Endothelial cell of umbilical vein (primary cell): ENCODE results near the gene CCDC40. TPM values are rescaled to one million over a fixed set of nuclear protein-coding genes. Genes with fewer than 3 reads are reported as not detected.

ENCODE experiments used
- BruUV-seq: library from RNA; stranded (reverse); fragments of 400-500 nt; replicated peaks from 2 replicates; lab custom pipeline; 2021; lab: Mats Ljungman, UMichigan
- CTCF ChIA-PET: fragments of 300-600, 350-600 bp; sonication (Branson Sonifier 250); formaldehyde crosslinking; loops from one replicate; lab custom pipeline; 2021; ENCODE audit warnings: antibody characterized with exemption, inconsistent platforms; lab: Charles Lee
- POLR2A ChIA-PET: fragments of 300-600, 350-600 bp; sonication (Branson Sonifier 250); formaldehyde crosslinking; loops from one replicate; lab custom pipeline; 2021; ENCODE audit warnings: antibody characterized with exemption, inconsistent platforms; lab: Charles Lee
- DNase-seq: peaks from one replicate; pipeline ENCODE4 v3.0.0-alpha.2; 2011; ENCODE audit warnings: low read depth, low spot score
- FAIRE-seq: peaks from 2 replicates; lab custom pipeline; 2011; peaks lifted over from hg19 to GRCh38; lab: Jason Lieb, UNC
- H2AFZ ChIP-seq: 2 replicates; pipeline ENCODE4 v1.6.0; 2012; ENCODE audit warnings: low read depth, low read length, control low read depth, inconsistent platforms
- H3K27ac ChIP-seq: 2 replicates; pipeline ENCODE4 v1.5.1; 2011; ENCODE audit warnings: low read depth, mild to moderate bottlenecking, control low read depth, low read length, moderate library complexity; ENCODE audit not compliant: insufficient read depth
- H3K27me3 ChIP-seq, 2 experiments: 2 replicates each; pipeline versions ENCODE4 v1.6.0 to v1.6.1; 2011; ENCODE audit warnings: low read length in 2 of 2, mixed read lengths in 1 of 2; ENCODE audit not compliant: control insufficient read depth in 2 of 2, insufficient read depth in 2 of 2
- H3K36me3 ChIP-seq, 2 experiments: 2 replicates in 1 of 2; 3 replicates in 1 of 2; pipeline ENCODE4 v1.5.1; 2011; ENCODE audit warnings: low read length in 2 of 2, mild to moderate bottlenecking in 1 of 2, moderate library complexity in 1 of 2; ENCODE audit not compliant: control insufficient read depth in 2 of 2, insufficient read depth in 2 of 2; ENCODE audit errors: extremely low read depth in 1 of 2
- H3K4me1 ChIP-seq: 3 replicates; pipeline ENCODE4 v1.5.1; 2011; ENCODE audit warnings: mild to moderate bottlenecking, low read length; ENCODE audit not compliant: control insufficient read depth, insufficient read depth; ENCODE audit errors: extremely low read depth
- H3K4me2 ChIP-seq: 2 replicates; pipeline ENCODE4 v1.6.1; 2011; ENCODE audit warnings: low read length, control low read depth, mixed read lengths; ENCODE audit not compliant: insufficient read depth
- H3K4me3 ChIP-seq, 3 experiments: fragments of 200-600 bp in 1 of 3; sonication (generic), shearing (Covaris generic) in 1 of 3; replicated peaks in 1 of 3; 2 replicates each; pipeline ENCODE4 v1.5.1; 2011 to 2016; ENCODE audit warnings: control low read depth in 3 of 3, low read length in 3 of 3, mild to moderate bottlenecking in 2 of 3, inconsistent platforms in 1 of 3, low read depth in 1 of 3, moderate library complexity in 1 of 3; ENCODE audit not compliant: insufficient read depth in 1 of 3
- H3K79me2 ChIP-seq: 2 replicates; pipeline ENCODE4 v1.6.0; 2012; ENCODE audit warnings: low read length, inconsistent platforms; ENCODE audit not compliant: control insufficient read depth, insufficient read depth
- H3K9ac ChIP-seq: replicated peaks from 2 replicates; pipeline ENCODE3; 2011; ENCODE audit warnings: low read length, control low read depth; ENCODE audit not compliant: insufficient read depth; ENCODE audit errors: extremely low read depth
- H3K9me1 ChIP-seq: replicated peaks from 3 replicates; pipeline ENCODE4 v1.6.0; 2011; ENCODE audit warnings: mild to moderate bottlenecking, low read length; ENCODE audit not compliant: control insufficient read depth, insufficient read depth; ENCODE audit errors: extremely low read depth
- H3K9me3 ChIP-seq: replicated peaks from 2 replicates; pipeline ENCODE4 v1.5.1; 2012; ENCODE audit warnings: low read length, inconsistent platforms; ENCODE audit not compliant: control insufficient read depth, insufficient read depth
- H4K20me1 ChIP-seq: replicated peaks from 2 replicates; pipeline ENCODE3; 2011; ENCODE audit warnings: mild to moderate bottlenecking, low read length; ENCODE audit not compliant: control insufficient read depth, insufficient read depth; ENCODE audit errors: extremely low read depth
- EZH2 ChIP-seq: IDR thresholded peaks from 2 replicates; pipeline ENCODE4 v1.6.1; 2012; ENCODE audit warnings: borderline replicate concordance, low read depth, mild to moderate bottlenecking, moderate library complexity, low read length, inconsistent platforms; ENCODE audit not compliant: severe bottlenecking
- FOS ChIP-seq: IDR thresholded peaks from 2 replicates; pipeline ENCODE4 v1.6.1; 2011; ENCODE audit warnings: mild to moderate bottlenecking, low read length, moderate library complexity, borderline replicate concordance; ENCODE audit not compliant: insufficient read depth
- GATA2 ChIP-seq: IDR thresholded peaks from 2 replicates; pipeline ENCODE4 v1.7.0; 2011; ENCODE audit warnings: low read depth, mild to moderate bottlenecking, moderate library complexity, mixed read lengths, low read length; ENCODE audit not compliant: insufficient read length, insufficient read depth
- JUN ChIP-seq: IDR thresholded peaks from 2 replicates; pipeline ENCODE4 v1.6.1; 2011; ENCODE audit warnings: borderline replicate concordance, low read depth; ENCODE audit not compliant: insufficient read length, insufficient read depth
- MYC ChIP-seq: IDR thresholded peaks from one replicate; pipeline ENCODE4 v1.6.1; 2011; ENCODE audit warnings: mild to moderate bottlenecking, low read depth, low read length
- POLR2A ChIP-seq: IDR thresholded peaks from 2 replicates; pipeline ENCODE4 v1.6.1; 2012; ENCODE audit warnings: low read depth, mild to moderate bottlenecking, control low read depth, low read length
- POLR2AphosphoS5 ChIP-seq: IDR thresholded peaks from 2 replicates; pipeline ENCODE4 v1.6.1; 2012; ENCODE audit warnings: low read depth, mild to moderate bottlenecking, control low read depth, low read length, moderate library complexity; ENCODE audit not compliant: insufficient read depth
- dilution Hi-C: fragments of 300-500 bp; cut with MboI; formaldehyde crosslinking; loops from one replicate; pipeline ENCODE4 v1.15.0; 2019; ENCODE audit warnings: low sequenced_read_pairs; ENCODE audit not compliant: extremely low pct_ligation_motif_present
- intact Hi-C: fragments of 100-400 bp; cut with micrococcal nuclease; formaldehyde crosslinking; loops from one replicate; pipeline ENCODE4 v1.10.0; 2022
- polyA plus RNA-seq, 4 experiments: library from polyadenylated mRNA; depleted of rRNA in 3 of 4; stranded (reverse) in 3 of 4; unstranded in 1 of 4; fragments of >200 nt; gene quantifications; 2 replicates each; pipeline versions ENCODE4 v1.2.1 to v1.2.3, GENCODE V29; 2011 to 2012; ENCODE audit warnings: missing spikeins in 1 of 4
- total RNA-seq: library from RNA; stranded (reverse); gene quantifications from 2 replicates; pipeline ENCODE4 v1.2.3, GENCODE V29; 2021
- TF ChIP-seq, protein P1 (sequence below): IDR thresholded peaks from 2 replicates; pipeline ENCODE4 v1.6.1; 2011; ENCODE audit not compliant: insufficient read depth, insufficient read length
- TF ChIP-seq, protein P2 (sequence below), 2 donors: IDR thresholded peaks; 1 replicate in 1 of 2; 2 replicates in 1 of 2; pipeline ENCODE4 v1.5.1; 2011; ENCODE audit warnings: low read length in 2 of 2, mild to moderate bottlenecking in 2 of 2, moderate library complexity in 2 of 2, control low read depth in 1 of 2, inconsistent platforms in 1 of 2, low read depth in 1 of 2; ENCODE audit not compliant: insufficient read depth in 1 of 2; ENCODE audit errors: extremely low read depth in 1 of 2

Gene CCDC40
- total and polyA plus RNA-seq, 2 donors (not counting 3 experiments of a cell fraction or from before 2014, with no cell fraction given) = 1.4 to 5.5 TPM

DNA sequence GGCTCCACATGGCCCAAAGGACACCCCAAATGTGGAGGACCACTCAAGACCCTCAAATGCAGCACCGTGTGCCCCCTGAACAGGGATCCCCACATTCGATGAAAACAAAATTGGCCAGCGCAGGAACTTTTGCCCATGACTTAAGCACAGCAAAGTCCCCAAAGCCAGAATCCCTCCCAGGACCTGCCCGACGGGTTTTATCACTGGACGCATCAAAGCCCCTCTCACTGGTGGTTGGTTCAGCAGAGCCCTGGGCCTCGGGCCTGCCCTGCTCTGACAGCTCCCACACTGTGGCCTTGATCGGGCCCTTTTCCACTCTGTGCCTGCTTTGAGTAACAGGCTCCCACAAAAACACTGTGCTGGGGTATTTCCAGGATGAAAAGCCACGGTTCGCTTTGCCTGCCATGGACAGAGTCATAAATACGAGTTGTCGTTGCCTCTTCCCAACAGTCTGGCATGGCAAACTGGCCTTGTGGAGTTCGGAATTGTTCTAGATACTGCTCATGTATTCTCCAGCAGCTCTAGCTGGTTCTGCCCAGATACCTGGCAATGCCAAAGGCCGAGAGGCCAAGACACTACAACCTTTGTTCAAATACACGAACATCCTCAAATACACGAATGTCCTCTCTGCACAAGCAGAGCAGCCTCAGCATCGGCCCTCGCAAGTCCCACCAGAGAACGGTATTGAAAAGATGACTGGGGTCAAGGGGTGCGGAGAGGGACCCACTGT is 47.2 kb upstream of the CCDC40 start:
- Histone ChIP-seq H3K4me3 (no peak overlapping the region), H4K20me1 (no peaks in the 10 kb centered on the region), H3K9ac (no peak overlapping the region), H3K9me1 (no peaks in the 10 kb centered on the region), H3K36me3 (no peaks in the 10 kb centered on the region), H3K79me2 (peaks cover 3% of the 10 kb centered on the region), H3K27me3 (no peaks in the 10 kb centered on the region), H3K9me3 (no peaks in the 10 kb centered on the region), H3K4me1 (peaks cover 20% of the 10 kb centered on the region), H3K4me2 (no peak overlapping the region), H3K27ac (no peak overlapping the region), H2AFZ (no peak overlapping the region)
- ChIA-PET CTCF (interaction anchor here (0.7 to 2.0 kb wide), 3 partner anchors 145 to 200 kb away, joined by 3 to 6 read pairs (median 3); no protein-coding TSS in a partner anchor), POLR2A (no interaction called here)
- BruUV-seq = no TSS peak
- intact Hi-C loops = loop anchor here (2.0 to 5.0 kb wide), 2 partner anchors 57 to 192 kb away; partner anchors contain the start of gene CBX8
- FAIRE-seq = no peak
- no peak for TF ChIP-seq MYC
- TF ChIP-seq EZH2 = no peak
- no peak for TF ChIP-seq POLR2A
- no peak for TF ChIP-seq POLR2AphosphoS5
- TF ChIP-seq, protein P1, sequence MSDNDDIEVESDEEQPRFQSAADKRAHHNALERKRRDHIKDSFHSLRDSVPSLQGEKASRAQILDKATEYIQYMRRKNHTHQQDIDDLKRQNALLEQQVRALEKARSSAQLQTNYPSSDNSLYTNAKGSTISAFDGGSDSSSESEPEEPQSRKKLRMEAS = no peak
- TF ChIP-seq, protein P2, sequence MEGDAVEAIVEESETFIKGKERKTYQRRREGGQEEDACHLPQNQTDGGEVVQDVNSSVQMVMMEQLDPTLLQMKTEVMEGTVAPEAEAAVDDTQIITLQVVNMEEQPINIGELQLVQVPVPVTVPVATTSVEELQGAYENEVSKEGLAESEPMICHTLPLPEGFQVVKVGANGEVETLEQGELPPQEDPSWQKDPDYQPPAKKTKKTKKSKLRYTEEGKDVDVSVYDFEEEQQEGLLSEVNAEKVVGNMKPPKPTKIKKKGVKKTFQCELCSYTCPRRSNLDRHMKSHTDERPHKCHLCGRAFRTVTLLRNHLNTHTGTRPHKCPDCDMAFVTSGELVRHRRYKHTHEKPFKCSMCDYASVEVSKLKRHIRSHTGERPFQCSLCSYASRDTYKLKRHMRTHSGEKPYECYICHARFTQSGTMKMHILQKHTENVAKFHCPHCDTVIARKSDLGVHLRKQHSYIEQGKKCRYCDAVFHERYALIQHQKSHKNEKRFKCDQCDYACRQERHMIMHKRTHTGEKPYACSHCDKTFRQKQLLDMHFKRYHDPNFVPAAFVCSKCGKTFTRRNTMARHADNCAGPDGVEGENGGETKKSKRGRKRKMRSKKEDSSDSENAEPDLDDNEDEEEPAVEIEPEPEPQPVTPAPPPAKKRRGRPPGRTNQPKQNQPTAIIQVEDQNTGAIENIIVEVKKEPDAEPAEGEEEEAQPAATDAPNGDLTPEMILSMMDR (IDR thresholded peaks at IDR 0.05; ENCODE audit: extremely low read depth in 1 of 2, insufficient read depth in 1 of 2, low read depth in 1 of 2, low read length in 2 of 2) = no peak
- no peak for TF ChIP-seq FOS
- TF ChIP-seq GATA2 = no peak
- TF ChIP-seq JUN = no peak
- dilution Hi-C loops = no loop called here
- no peak for DNase-seq
